GM18511 (cell line): ENCODE measurements around the gene LOXL4.
"Not testable (repeated sequence)": the region's sequence is repeated elsewhere in the genome, so short reads cannot be mapped to it uniquely, and the experiment has no call there.

Source experiments
- ATAC-seq: cut with Tn5 transposase; IDR thresholded peaks from one replicate; pipeline ENCODE4 v1.9.1; 2021; ENCODE audit warnings: mild to moderate bottlenecking, moderate library complexity; ENCODE audit not compliant: unreplicated experiment

Gene LOXL4

DNA sequence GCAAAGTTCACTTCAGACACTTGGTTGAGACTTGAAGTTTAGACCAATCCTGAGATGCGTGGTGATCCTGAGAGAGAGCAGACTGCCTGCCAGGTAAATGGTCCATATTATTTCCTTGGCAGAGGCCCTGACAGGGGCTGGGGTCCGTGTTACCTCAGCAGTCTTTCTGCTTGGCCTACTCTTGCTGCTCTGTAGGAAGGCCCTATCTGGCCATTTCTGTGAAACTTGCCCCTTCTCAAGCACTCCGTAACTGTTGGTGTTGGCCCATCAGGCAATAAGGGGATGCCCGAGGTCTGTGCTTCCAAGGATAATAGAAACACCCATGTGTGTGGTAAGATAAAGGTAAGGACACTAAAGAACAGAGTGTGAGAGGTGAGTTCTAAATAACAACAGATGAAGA lies 20.0 kb downstream of the LOXL4 start:
- ATAC-seq, result no peak

DNA sequence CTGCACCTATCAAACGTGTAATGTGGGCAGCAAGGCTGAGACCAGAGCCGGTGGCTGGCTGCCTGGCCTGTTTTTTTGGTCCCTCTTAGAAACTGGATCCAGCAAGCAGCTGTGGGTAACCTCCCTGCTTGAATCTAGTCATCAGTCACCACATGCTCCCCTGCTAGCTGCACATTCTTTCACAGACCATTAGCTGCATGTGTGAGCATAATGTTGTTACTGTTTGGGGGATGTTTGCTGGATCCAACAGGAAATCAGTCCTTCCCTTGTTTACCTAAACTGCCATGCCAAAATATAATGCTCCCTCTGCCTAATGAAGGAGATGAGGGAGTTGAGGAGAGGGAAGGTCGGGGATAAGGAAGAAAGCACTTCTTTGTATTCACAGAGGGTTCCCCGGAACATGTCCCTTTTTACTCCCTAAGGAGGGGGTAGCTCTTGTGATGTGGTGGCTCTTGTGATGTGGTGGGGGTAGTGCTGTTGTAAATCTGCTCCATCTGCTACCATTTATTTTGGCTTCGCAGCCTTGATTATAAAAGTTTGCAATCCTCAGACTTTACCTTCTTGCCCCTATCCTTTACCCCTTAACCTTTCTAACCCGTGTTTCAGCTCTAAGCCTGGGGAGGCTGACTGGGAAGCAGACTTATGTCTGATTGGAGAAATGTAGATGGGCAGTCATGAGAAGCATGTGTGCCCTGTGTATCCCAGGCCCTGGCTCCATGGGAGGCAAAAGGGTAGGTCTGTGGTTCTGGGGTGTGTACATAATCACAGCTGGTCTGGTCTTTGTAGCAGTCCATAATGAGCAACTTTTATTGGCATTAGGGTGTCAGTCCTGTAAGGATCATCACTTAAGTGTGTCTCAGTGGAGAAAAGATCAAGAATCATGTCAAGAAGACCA lies 20.8 kb downstream of the LOXL4 start:
- ATAC-seq, result no peak

DNA sequence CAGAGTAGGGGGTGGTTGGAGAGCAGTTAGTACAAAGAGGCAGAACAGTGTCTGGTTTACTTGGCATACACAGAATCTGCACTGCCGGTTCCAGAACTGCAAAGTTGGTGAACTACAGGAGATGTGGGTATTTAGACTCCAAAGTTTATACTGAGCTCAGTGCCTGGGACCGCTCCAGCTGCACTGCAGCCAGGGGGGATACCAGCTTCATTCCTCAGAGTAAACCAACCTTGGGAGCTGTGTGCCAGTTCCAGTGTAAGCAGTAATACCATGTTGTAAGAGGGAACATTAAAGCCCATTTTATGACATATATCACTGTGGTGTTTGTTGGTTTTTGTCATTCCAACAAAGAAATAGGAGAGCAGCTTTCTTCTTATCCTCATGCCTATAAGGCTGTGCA lies 23.4 kb downstream of the LOXL4 start:
- ATAC-seq, result no peak

DNA sequence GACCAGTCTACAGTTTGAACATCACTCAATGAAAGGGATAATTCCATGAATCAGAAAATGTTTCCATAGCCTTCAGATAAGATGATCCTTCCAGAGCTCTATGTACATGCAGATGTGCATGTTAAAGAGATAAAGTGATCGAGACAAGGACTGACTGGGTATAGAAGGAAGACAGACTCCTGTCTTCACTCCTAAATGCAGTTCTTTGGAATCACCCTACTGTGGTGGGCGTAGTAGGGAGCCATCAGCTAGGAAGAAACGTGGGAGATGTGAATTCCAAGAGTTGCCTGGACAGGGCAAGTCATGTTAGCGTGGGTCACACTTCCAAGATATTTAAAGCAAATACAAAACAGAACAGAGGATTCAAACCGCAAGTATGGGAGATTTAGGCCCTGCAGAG lies 23.9 kb downstream of the LOXL4 start:
- ATAC-seq, result no peak

DNA sequence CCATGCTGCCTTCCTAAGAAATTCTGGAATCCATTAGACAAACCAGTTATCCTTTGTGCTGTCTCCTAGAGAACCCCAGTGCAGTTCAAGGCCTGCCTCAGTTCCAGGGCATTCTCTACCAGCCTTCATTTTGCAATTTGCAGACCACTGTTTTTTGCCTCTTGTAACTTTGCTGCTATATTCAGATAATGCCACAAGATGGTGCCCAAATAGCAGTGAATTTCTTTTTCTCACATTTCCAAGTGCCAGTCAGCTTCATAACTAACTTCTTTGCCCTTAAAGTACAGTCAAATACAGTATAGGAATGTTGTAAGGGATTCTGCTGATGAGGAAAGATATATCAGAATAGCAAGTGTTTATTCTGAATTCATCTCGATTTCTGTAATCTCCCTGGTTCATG lies 25.2 kb downstream of the LOXL4 start:
- ATAC-seq, result no peak

DNA sequence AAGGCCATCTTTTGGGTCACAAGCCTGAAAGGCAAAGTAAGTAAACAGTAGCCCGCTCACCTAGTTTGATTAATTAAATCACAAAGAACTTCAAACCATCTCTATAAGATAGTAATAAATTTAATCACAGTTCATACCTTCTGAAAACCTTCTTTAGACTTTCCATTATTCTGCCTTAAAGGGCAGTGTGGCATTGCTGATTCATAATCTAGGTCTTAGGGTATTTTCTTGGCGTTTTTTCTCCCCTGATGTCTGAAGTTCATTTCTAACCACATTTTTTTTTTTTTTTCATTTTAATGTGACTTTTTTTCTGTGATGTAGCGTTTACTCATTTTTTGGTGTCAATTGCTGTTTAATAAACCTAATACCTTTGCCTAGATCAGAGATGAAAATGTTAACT lies 27.5 kb downstream of the LOXL4 start:
- ATAC-seq, result no peak

DNA sequence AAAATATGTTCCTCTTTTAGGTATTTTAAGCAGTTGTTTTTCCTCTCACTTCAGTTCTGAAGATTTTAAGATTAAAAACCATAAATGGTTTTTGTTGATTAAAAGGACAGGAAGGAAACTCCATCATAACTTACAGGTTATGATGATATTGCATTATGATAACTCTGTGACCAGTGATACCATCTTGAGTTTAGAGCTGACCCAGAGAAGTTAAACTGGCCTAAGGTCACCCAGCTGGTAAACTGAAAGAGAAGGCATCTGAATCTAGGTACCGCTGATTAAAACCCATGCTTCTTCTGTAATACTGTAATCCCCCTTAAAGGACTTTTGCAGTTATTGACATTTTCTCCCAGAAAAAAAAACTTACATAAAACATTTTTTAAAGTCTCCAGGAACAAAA lies 29.6 kb downstream of the LOXL4 start:
- ATAC-seq, result no peak

DNA sequence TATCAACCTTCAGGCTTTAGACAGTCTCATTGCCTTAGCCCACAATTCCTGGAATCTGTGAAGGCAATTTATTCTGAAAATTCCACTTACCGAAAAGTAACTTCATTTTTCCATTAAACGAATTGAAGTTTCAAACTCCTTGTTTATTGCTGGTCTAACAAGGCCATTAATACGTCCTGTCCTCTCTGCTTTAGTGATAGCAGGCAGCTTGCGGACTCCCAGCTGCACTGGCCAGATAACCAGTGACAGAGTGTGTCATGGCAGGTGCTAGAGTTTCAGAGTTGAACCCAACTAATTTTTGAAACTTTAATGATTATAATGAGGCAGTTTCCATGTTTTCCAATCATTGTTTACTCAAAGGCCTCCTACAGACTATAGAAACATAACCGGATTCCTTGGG lies 31.1 kb downstream of the LOXL4 start:
- ATAC-seq, result no peak

DNA sequence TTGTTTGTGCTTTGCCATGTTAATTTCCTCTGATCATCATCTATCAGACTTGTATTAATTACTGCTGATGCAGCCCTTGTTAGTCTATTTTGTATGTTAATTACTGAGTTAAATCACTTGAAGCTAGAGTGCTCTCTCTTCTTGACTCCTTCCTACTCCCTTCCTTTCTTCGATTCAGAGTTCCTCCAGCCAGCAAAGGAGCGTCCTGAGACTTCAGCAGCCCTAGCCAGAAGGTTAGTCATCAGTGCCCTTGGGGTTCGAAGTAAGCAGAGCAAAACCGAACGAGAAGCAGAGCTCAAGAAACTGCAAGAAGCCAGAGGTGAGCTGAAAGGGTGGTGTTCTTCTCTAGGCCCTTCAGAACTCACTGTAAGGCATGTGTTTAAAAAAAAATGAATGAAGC lies 32.1 kb downstream of the LOXL4 start:
- ATAC-seq, result no peak

DNA sequence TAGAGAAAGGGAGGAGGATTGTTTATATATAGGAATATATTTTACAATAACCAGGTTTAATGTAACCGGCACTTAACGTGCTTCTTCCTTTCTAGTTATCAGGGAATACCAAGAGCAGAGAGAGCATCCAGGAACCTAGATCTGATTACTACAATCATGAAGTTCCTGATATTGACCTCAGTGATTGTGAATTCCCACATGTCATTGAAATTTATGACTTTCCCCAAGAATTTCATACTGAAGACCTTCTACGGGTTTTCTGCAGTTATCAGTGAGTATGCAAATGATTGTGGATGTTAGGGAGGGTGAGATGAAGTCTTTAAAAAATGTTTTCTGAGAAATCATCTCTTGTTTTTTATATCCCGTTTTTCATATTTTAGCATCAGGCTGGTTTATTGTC lies 36.6 kb downstream of the LOXL4 start:
- no peak for ATAC-seq

DNA sequence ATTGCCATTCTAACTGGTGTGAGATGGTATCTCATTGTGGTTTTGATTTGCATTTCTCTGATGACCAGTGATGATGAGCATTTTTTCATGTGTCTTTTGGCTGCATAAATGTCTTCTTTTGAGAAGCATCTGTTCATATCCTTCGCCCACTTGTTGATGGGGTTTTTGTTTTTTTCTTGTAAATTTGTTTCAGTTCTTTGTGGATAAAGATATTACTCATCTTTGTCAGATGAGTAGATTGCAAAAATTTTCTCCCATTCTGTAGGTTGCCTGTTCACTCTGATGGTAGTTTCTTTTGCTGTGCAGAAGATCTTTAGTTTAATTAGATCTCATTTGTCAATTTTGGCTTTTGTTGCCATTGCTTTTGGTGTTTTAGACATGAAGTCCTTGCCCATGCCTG lies 39.7 kb downstream of the LOXL4 start:
- not testable (repeated sequence) for ATAC-seq

DNA sequence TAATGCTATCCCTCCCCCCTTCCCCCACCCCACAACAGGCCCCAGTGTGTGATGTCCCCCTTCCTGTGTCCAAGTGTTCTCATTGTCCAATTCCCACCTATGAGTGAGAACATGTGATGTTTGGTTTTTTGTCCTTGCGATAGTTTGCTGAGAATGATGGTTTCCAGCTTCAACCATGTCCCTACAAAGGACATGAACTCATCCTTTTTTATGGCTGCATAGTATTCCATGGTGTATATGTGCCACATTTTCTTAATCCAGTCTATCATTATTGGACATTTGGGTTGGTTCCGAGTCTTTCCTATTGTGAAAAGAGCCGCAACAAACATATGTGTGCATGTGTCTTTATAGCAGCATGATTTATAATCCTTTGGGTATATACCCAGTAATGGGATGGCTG lies 40.3 kb downstream of the LOXL4 start:
- ATAC-seq, result not testable (repeated sequence)

DNA sequence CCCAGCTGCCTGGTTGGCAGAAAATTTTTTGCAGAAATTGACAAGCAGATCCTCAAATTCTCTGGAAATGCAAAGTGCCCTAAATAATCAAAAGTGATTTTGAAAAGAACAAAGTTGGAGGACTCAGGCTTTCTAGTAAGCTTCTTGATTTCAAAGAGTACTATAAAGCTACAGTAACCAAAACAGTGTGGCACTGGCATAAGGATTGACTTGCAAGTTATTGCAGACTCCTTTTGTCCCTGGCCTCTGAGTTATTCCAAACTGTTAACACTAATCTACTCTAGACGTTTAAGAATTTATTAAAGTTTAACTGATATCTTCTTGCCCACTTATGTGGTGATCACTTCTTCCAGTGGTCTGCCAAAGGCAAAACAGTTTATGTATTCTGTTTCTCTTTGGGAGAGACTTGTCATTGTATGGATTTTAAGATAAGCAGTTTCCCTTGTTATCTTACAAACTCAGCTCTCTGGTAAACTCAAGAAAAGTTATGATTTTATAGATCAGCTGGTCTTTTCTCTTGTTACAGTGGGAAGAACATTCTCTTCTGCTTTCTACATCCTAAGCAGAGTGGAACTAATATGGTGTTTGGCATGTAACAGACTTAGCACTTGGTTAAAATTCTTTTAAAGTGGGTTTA lies 41.4 kb downstream of the LOXL4 start:
- ATAC-seq, result no peak

DNA sequence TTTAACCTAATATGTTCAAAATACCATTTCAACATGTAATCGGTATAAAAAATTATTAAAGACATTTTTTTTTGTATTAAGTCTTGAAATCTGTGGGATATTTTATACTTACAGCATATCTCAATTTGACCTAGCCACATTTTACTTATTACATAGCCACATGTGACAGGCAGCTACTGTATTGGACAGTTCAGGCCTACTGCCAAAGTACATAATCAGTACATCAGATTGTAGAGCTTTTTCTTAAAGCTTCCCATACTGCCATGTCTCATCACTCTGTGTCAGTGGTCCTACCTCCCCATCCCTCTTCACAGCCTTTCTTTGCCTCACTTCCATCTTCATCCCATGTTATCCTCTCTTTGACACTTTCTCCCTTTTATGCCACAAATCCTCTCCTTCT lies 43.0 kb downstream of the LOXL4 start:
- ATAC-seq, result no peak

DNA sequence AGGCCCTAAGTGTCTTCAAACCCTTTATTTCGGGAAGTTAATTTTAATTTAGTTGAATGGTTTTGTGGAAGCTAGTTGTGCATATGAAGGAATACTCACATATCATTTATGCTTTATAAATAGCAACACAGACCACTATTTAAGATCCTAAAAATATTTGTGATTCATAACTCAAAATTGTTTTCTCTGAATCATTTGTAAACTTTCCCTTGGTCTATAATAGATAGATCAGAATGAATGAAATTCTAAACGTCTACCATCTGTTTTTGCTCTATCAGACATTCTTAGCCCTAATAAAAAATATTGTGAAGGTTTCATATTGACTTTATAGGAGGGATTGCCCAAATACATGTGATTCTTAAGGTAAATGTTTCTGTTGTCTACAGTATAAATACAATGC lies 43.5 kb downstream of the LOXL4 start:
- no peak for ATAC-seq

DNA sequence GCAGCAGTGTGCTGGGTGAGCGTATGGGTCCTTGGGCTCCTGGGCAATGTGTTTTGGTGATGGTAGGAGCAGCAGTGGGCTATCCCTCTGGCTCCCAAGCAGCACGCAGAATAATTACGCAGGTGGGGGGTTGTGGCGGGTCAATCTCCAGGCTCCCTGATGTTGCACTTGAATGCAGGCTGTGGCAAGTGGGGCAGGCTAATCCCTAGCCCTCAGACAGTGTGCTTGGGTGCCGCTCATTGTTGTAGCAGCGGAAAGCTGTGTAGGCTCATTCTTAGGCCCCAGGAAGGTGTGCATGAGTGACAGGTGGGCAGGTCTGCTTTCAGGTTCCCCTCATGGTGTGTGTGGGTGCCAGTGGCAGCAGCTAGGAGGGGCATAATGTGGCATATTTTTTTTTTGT lies 44.1 kb downstream of the LOXL4 start:
- ATAC-seq, result no peak

DNA sequence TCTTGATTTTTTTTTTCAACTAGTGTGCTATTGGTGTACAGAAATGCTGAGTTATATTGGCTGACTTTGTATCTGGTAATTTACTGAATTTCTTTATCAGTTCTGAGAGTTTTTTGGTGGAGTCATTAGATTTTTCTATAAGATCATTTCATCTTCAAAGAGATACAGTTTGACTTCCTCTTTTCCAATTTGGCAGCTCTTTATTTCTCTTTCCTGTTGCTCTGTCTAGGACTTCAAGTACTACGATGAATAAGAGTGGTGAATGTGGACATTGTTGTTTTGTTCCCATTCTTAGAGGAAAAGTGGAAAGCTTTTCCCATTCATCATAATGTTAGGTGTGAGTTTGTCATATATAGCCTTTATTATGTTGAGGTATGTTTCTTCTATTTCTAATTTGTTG lies 50.2 kb downstream of the LOXL4 start:
- no peak for ATAC-seq

DNA sequence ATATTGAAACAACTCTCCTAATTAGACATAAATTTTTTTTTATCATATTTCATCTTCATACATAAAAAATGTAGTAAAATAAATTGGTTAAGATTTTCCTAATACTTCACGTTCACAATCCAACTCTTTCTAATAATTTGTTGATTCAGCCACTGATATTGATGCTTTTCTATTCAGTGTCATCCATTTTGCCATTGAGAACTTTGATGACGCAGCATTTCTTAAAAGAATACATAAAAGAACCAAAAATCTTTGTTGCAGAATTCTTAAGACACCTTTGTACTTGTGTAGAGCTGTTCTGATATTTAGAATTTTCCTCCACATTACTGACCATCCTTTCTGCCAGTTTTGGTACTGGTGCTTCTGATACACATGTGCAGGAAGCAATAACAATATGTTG lies 52.6 kb downstream of the LOXL4 start:
- no peak for ATAC-seq

DNA sequence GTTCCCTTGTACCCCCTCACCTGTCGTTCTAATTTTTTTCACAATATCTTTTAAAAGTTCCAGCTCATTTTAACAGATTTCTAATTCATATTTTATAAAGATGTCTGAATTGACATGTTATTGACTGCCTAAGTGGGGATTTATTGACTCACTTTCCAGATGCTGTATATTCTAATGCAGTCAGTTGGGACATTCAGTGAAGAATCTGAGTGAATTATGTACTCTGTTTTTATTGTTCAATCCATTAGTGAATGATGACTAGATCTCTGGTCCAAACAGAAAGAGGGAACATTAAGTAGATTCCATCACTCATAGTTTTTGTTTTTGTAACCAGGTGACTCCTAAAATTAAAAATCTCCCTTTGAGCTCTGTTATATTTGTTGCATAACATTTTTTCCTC lies 54.3 kb downstream of the LOXL4 start:
- ATAC-seq, result no peak

DNA sequence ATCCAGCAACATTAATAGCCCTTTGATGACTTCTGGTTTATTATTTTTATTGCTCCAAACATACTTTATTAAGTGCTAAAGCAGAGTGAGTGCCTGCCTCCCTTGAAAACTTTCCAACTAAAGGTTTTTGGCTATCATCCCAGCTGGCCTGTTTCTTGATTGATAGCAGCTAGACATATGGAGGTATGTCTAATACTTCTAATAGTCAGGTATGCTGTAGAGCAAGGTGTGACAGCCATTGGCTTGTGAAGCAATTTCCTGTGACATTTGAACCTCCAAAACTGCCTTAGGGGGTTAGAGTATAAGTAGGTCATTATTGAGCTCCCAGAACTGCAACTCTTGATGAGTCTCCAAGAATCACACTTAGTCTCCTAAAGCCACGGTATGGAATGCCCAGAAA lies 55.8 kb downstream of the LOXL4 start:
- ATAC-seq, result no peak

DNA sequence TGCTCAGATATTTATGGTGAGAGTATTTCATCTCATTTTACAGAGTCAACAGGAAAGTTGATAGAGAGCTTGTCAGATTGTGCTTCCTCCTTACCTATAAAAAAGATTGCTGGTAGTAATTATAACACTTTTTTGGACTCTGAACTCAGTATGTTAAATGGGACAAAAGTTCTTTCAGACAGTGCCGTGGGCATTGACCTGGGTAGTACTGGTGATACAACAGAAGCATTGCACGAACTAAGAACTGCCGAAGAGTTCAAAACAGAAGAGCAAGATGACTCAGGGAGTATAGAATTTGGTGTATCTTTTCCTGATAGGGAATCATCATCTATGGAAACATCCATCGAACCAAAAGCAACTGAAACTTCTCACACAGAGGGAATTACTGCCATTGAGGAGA lies 58.6 kb downstream of the LOXL4 start:
- ATAC-seq, result no peak

DNA sequence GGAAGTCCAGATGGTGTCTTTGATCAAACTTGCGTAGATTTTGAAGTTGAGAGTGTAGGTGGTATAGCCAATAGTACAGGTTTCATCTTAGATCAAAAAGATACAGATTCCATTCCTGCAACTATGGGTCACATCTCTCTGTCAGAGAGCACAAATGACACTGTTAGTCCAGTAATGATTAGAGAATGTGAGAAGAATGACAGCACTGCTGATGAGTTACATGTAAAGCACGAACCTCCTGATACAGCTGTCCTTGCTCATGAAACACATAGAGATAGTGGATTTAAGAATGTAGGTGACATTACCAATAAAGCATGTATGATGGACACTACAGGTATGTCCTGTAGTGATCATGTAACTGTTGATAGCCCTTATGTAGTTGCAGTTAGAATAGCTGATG lies 59.1 kb downstream of the LOXL4 start:
- ATAC-seq, result no peak

DNA sequence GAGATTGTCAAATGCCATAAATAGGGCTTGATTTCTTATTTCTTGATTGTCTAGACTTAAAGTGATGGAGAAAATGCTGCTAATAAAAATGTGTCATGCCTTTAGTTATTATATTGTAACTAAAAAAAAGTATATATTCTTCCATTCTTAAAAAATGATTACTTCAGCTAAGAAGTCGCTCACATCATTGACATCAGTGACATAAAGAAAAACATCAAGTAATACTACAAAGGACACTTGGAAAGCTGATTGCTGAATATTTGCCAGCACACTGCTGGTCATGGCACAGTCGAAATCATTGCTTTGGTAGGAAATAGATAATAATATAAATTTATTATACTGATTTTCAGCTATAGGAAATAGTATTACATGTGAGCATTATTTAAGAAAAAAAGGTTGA lies 62.6 kb downstream of the LOXL4 start:
- ATAC-seq, result no peak
